ENCODE data around the gene RETREG3.
A peak's percentile ranks its signal among the peaks of the same experiment; 100 is the strongest.
"Not testable (repeated sequence)": the region's sequence is repeated elsewhere in the genome, so short reads cannot be mapped to it uniquely, and the experiment has no call there.

RETREG3 gene

GRCh38 chr17:42612013-42612412 is 2.8 kb upstream of the RETREG3 start:
- DNase-seq = no peak

- DNase-seq = not testable (repeated sequence)
Observed at GRCh38 chr17:42609814-42610801, 934 bp upstream of the RETREG3 start.

- DNase-seq = peak in 1 of 2 donors; percentile 43
Observed at GRCh38 chr17:42608305-42609181, 631 bp downstream of the RETREG3 start.

DNA sequence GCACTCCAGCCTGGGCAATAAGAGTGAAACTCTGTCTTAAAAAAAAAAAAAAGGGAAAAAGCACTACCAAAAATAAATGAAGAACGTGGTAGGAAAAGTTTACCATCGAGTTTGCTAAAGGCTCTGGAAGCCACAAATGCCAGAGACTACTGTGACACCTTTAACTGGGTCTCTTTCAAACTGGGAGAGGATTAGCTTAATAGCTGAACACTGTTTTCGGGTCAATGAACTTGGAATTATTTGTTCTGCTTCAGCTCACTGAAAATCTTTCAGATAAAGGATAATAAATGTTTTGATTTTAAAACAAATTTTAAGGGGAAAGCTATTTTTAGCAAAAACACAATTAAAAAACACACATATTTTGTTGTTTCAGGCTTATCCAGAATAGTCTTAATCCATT is 1.4 kb downstream of the RETREG3 start:
- no peak for DNase-seq

DNA sequence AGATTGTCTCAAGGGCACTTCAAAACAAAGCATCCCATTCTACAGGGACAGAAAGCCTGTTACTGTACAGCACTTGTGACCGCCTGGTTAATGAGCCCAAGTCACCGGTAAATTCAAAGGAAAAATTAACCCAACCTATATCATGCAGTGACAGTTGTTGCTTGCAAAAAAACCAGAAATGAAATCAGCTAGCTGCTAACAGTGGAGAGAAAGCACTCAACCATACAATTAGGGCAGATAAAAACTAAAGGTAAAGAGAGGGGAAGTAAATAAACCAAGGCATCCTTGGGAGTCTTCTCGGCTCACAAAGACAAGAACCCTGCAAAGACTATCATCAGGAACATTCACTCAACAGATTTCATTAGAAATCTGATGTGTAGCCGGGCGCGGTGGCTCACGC is 5.9 kb downstream of the RETREG3 start:
- no peak for DNase-seq

DNA sequence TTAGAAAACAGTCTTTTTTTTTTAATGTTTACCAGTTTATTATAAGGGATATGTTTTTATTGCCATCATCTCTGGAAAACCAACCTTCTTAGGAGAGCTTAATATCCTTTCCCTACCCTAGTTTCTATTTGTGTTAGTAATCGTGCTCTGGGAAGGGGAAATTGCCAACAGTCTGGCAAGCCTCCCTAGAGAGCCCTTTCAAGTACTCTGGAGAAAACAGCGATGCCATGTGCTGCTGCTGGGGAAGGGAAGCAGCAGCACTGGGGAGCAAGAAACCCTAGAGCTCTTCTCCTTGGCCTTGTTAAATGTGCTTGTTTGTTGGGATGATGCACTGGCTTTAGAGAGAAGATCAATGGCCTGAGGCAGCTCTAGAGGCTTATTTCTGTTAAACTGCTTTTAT is 10.3 kb downstream of the RETREG3 start:
- no peak for DNase-seq

- DNase-seq = no peak
Observed at GRCh38 chr17:42596386-42596785, 12.8 kb downstream of the RETREG3 start.

DNA sequence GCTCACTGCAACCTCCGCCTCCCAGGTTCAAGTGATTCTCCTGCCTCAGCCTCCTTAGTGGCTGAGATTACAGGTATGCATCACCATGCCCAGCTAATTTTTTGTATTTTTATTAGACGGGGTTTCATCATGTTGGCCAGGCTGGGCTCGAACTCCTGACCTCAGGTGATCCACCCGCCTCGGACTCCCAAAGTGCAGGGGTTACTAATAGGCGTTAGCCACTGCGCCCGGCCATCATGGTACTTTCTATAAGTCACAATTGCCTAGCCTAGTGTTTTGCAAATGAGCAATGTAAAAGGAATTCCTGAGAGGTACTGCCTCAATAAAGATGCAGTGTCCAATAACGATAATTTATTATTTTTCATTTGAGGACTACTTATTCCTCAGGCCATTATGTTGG is 17.8 kb downstream of the RETREG3 start:
- DNase-seq = no peak

- no peak for DNase-seq
Observed at GRCh38 chr17:42590886-42591285, 18.3 kb downstream of the RETREG3 start.

DNA sequence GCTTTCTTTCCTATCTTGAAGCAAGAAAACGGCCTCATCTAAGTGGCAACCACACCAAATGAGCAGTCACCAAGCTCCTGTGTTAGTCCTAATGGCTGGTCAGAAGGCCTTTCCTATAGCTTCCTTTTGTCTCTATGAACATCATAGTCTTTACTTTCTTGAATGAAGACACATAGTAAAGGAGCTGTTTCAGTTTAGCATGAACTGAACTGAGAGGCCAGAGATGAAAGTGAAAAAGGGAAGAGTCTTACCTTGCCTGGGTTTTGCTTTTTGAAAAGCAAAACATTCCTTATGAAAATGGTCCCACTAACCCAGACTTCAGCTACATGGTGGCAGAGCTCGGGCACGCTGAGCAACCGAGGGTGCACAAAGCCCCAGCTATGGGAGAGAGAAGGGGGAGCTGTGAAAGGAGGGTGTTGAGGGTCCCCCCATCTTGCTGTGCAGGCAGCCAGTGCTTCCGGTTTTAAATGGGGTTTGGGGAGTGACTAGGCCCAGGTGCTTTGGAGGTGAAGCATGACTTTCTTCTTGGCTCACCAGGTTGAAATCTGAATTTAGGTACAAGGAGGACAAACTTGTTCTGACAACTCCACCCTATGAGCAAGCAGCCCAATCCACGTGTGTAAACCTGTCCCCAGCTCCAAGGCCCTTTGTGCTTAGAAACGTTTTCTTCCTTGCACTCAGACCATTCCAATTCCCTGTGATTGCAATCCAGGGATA is 22.5 kb downstream of the RETREG3 start:
- no peak for DNase-seq

GRCh38 chr17:42585353-42585752 is 23.8 kb downstream of the RETREG3 start:
- DNase-seq = no peak

DNA sequence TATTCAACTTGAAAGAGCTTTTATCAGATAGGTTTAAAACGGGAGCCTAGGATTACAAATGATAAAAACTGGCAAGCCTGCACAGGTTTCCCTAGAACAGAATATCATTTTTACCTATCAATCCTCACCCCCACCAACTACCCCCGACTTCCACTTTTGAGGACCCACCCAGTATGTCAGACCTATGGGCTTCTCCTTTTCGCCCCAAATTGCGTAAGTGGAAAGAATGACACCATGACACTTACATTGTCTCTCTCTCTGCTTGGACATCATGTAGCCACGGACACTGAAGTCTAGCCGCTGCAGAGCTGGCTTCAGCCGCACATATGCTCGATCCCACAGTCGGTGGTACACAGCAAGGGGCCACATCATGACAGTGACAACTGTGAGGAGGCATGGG is 24.3 kb downstream of the RETREG3 start:
- no peak for DNase-seq

DNA sequence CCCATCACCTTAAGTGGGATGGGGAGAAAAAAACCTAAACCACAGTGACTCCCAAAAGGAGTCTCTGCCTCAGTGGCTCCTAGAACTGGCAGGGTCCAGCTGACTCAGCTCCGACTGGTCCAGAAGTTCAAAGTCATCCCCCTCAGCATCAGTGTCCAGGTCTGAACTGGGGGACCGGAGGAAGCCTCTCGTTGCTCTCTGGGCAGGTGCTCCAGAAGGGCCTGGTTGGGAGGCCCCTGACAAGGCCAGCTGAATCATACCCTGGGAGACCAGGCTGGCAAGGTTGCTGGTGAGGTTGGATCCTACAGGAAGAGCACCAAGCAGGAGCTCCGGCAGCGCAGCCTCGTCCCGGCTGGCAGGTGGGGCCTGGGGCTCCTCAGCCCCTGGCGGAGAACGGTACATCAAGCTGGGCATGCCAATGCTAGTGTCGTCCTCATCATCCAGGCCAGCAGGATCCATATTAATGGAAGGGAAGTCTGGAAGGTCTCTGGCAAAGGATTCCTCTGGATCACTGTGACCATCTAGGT is 27.4 kb downstream of the RETREG3 start:
- no peak for DNase-seq

DNA sequence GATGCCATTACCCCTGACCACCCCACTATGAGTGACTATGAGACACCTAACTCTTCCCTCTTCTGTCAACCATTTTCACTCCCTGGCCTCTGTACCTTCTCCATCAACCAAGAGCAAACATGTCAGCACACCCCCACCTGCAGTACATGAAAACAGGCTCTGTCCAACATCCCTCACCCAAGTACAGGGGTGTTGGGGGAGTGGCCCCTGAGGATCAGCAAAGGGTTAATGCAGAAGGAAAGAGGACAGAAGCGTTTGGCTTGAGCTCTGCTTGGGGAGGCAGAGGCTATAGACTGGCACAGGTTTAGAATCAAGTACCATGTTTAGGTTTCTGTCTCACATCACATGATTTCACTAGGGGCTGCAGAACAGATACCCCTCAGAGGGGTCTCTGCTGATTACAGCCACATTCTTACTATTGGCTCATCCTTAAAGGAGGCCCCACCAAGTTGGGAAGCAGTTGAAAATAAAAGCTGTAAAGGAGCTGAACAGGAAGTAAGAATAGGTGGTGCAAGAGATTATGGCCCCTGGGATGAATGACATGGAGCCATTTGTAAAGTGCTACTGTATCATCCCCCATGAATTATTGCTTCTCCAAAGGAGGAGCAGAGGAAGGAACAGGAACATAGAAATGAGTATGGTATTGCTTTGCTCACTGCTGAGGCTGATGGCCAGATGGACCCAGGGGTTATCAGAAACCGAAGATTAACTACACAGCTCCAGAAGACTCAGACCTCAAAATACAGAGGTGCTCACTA is 29.2 kb downstream of the RETREG3 start:
- DNase-seq = no peak

DNA sequence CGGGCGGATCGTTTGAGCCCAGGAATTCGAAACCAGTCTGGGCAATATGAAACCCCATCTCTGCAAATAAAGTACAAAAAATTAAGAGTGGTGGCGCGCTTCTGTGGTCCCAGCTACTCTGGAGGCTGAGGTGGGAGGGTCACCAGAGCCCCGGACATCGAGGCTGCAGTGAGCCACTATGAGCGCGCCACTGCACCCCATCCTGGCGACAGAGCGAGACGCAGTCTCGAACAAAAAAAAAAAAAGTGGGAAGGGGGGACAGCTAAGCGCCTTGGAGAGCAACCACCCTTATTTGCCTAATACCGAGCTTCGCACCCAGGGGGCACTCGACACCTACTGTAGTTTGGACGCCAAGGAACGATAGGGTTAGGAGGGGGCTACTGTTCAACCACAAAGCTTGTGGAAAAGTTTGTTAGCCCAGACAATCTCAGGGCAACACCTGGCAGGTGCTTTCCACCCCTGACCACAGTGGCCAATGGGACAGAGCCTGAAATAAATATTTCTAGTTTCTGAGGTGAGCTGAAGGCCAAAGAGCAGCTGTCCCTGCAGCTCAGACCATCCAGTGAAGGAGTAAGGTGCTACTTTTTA is 30.8 kb downstream of the RETREG3 start:
- peak; percentile 73 to 74 for DNase-seq

DNA sequence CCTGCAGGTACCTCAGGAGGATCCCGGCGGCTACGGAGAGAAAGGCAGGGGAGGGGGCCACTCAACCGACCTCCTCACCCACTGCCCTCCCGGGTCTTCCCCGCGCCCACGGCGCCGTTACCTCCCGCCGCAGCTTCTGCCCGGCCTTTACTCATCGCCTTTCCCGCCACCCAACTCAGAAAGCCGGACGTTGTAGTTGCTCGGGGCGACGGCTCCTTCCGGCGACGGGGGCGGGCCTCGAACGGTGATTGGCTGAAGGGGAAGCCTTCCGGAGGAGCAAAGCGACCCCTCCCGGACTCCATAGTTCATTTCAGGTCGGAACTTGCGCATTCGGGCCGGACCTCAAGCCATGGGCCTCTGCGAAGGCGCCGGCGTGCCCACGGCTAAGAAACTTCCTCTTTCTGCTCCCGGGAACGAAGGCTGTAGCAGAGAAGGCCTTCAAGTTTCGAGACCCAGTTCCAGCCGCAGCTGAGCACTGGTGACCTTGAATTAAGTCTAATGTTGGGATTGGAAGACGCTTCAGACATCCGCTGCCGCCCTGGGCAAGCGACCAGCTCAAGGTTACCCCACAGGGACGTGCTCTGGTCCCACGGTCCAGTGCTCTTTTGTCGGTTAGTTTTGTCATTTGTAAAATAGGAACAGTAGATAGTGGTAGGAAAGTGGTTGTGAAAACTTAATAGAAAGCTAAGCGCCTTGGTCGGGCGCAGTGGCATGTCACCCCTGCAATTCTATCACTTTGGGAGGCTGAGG is 31.5 kb downstream of the RETREG3 start, which contains the start of gene PSMC3IP:
TSS of gene PSMC3IP (minus strand) at position 198 of the 750 bp plus-strand sequence. CDS start at position 155, 43 bp downstream.
- peak; percentile 91 to 93 for DNase-seq

DNA sequence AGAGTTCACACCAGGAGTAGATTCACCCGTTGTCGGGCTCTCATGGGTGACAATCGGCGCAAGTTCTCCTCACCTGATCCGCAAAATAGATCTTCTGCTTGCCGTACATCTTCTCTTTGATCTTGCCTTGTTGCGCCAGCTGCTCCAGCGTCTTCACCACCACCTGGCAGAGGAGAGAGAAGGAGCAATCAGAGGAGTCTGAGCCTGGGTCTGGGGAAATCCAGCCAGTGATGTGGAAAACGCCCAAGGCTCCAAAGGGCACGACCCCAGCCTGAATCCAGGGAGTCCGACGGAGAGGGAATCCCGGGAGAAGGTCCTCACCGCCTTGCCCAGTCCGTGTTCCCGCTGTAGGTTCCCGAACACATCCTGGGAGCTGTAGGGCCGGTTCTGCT is 32.0 kb downstream of the RETREG3 start:
- DNase-seq = no peak

- DNase-seq = no peak
Observed at GRCh38 chr17:42574463-42574862, 34.7 kb downstream of the RETREG3 start.

GRCh38 chr17:42573095-42573494 is 36.1 kb downstream of the RETREG3 start:
- DNase-seq = no peak

DNA sequence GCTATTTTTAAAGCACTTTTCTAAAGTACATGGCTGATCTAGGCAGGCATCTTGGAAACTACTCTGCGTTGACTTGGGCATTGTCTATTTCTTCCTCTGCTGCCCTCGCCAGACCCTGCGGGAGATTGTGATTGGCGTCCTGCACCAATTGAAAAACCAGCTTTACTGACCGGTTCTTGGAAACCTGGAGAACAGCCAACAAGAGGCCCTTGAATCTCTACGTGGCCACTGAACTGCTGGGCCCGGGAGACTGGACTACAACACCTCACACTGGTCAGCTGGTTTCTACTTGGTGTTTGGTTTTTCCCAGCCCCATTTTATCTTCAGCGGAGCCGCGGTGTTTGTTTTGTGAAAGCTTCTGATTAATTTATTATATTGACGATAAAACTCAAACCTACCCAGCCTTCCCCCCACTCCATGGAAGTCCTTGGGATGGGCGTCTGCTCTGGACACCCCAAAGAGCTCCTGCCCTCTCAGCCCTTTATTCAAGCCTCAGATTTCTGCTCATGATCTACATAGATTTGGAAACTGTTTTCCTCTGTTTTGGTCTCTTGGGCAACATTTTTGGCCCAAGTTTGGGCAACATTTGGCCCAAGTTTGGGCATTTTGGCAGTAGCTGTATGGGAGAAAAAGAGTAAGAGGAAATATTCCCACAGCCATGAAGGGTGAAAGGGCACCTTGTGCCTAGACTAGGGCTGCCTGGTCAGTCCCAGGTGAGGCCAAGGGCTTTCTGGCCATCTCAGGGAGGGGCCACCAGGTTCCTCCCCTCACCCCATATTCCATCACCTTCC is 37.5 kb downstream of the RETREG3 start:
- DNase-seq = no peak
